Bronchial epithelial cell (primary cell): ENCODE measurements around the gene ACOT12. TPM values are rescaled to one million over a fixed set of nuclear protein-coding genes. Genes with fewer than 3 reads are reported as not detected.

Source experiments
- DNase-seq: peaks from one replicate; pipeline ENCODE4 v3.0.0-alpha.2; 2010; ENCODE audit warnings: low read depth
- FAIRE-seq: peaks from 2 replicates; lab custom pipeline; 2011; peaks lifted over from hg19 to GRCh38; lab: Jason Lieb, UNC
- H3K27me3 ChIP-seq: 2 replicates; pipeline ENCODE4 v1.5.1; 2011; ENCODE audit warnings: low read length; ENCODE audit not compliant: control insufficient read depth, insufficient read depth
- H3K36me3 ChIP-seq: 2 replicates; pipeline ENCODE4 v1.5.1; 2011; ENCODE audit warnings: low read length; ENCODE audit not compliant: control insufficient read depth, insufficient read depth
- H3K4me3 ChIP-seq: 2 replicates; pipeline ENCODE4 v1.5.1; 2011; ENCODE audit warnings: mild to moderate bottlenecking, low read depth, low read length, control low read depth
- CTCF ChIP-seq: IDR thresholded peaks from 2 replicates; pipeline ENCODE4 v1.5.1; 2011; ENCODE audit warnings: mild to moderate bottlenecking, moderate library complexity, low read length, control low read depth, inconsistent platforms; ENCODE audit not compliant: insufficient read depth, severe bottlenecking
- total RNA-seq: library from RNA; depleted of rRNA; stranded (reverse); fragments of >200 nt; gene quantifications from 2 replicates; pipeline ENCODE4 v1.2.1, GENCODE V29; 2014

Gene ACOT12
- total RNA-seq, 1 donor from 2014 or later = not detected

- Histone ChIP-seq H3K27me3 (no peaks in the 10 kb centered on the region), H3K4me3 (no peak overlapping the region), H3K36me3 (no peaks in the 10 kb centered on the region)
- FAIRE-seq (no peak), DNase-seq (no peak)
- no peak for TF ChIP-seq CTCF
Observed at GRCh38 chr5:81359881-81360280, 34.1 kb downstream of the ACOT12 start.

- no peak for FAIRE-seq
- no peak for TF ChIP-seq CTCF
- DNase-seq = no peak
- Histone ChIP-seq H3K36me3 (no peaks in the 10 kb centered on the region), H3K27me3 (no peaks in the 10 kb centered on the region), H3K4me3 (no peak overlapping the region)
Observed at GRCh38 chr5:81359108-81359507, 34.8 kb downstream of the ACOT12 start.

- Histone ChIP-seq H3K27me3 (no peaks in the 10 kb centered on the region), H3K4me3 (no peak overlapping the region), H3K36me3 (no peaks in the 10 kb centered on the region)
- DNase-seq (no peak), FAIRE-seq (no peak)
- TF ChIP-seq CTCF = no peak
Observed at GRCh38 chr5:81355291-81356251, 38.4 kb downstream of the ACOT12 start.

- Histone ChIP-seq H3K4me3 (no peak overlapping the region), H3K27me3 (no peaks in the 10 kb centered on the region), H3K36me3 (no peaks in the 10 kb centered on the region)
- DNase-seq (no peak), FAIRE-seq (no peak)
- no peak for TF ChIP-seq CTCF
Observed at GRCh38 chr5:81354093-81354492, 39.8 kb downstream of the ACOT12 start.

GRCh38 chr5:81353189-81353588 lies 40.7 kb downstream of the ACOT12 start:
- Histone ChIP-seq H3K4me3 (no peak overlapping the region), H3K36me3 (no peaks in the 10 kb centered on the region), H3K27me3 (no peaks in the 10 kb centered on the region)
- FAIRE-seq (no peak), DNase-seq (no peak)
- no peak for TF ChIP-seq CTCF
